Measurements from ENCODE around the gene PRPF31.

Gene PRPF31

DNA sequence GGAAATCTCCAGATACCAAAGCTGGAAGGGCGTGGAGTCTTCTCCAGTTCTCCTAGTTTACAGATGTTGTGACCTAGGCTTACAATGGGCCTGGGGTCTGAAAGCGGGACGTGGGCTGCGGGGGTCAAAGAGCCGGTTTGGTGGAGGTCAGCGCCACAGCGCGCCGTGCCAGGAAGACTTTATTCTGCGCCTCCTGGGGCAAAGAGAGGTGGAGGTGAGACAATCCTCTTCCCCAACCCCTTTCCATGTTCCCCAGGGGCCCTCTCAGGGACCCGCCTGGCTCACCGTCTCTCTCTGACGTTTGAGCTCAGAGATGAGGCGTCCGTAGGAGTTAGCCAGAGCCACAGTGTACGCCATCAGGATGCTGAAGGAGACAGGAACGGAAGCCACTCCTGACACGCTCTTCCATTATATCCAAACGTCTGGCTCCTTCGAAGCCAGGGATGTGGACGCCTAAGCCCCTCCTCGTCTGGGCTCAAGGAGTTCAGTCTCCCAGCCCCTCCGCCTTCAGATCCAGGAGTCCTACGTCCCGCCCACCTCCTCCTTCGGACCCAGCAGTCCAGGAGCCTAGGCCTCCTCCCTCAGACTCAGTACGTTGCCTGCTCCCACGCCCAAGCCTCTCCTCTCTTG, 44.7 kb downstream of the PRPF31 start:
- TF ChIP-seq, protein P1, sequence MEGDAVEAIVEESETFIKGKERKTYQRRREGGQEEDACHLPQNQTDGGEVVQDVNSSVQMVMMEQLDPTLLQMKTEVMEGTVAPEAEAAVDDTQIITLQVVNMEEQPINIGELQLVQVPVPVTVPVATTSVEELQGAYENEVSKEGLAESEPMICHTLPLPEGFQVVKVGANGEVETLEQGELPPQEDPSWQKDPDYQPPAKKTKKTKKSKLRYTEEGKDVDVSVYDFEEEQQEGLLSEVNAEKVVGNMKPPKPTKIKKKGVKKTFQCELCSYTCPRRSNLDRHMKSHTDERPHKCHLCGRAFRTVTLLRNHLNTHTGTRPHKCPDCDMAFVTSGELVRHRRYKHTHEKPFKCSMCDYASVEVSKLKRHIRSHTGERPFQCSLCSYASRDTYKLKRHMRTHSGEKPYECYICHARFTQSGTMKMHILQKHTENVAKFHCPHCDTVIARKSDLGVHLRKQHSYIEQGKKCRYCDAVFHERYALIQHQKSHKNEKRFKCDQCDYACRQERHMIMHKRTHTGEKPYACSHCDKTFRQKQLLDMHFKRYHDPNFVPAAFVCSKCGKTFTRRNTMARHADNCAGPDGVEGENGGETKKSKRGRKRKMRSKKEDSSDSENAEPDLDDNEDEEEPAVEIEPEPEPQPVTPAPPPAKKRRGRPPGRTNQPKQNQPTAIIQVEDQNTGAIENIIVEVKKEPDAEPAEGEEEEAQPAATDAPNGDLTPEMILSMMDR (IDR thresholded peaks at IDR 0.05; ENCODE audit: low read depth, low read length), result no peak
- H3K4me3 ChIP-seq (ENCODE audit: low read depth, low read length), result peak overlapping the region; percentile 73

DNA sequence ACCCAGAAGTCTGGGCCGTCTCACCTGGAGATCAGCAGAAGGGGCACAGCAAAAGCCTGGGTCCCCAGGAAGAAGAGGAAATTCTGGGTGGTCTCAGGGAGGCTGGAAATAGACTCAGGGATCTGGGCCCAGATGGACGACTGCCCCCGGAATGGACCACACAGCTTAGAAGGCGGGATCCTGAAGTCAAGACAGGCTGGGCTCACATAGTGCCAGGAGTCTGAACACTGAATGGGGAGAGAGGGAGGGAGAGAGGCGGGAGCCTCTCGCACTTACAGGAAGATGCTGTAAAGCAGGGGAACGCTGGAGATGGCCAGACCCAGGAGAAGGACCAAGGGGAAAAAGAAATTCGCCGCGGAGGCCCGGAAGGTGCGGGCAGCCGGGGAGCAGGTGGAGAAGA, 45.3 kb downstream of the PRPF31 start:
- H3K4me3 ChIP-seq (ENCODE audit: low read depth, low read length), result peak overlapping the region; percentile 73
- TF ChIP-seq, protein P1 (IDR thresholded peaks at IDR 0.05; ENCODE audit: low read depth, low read length), result no peak

DNA sequence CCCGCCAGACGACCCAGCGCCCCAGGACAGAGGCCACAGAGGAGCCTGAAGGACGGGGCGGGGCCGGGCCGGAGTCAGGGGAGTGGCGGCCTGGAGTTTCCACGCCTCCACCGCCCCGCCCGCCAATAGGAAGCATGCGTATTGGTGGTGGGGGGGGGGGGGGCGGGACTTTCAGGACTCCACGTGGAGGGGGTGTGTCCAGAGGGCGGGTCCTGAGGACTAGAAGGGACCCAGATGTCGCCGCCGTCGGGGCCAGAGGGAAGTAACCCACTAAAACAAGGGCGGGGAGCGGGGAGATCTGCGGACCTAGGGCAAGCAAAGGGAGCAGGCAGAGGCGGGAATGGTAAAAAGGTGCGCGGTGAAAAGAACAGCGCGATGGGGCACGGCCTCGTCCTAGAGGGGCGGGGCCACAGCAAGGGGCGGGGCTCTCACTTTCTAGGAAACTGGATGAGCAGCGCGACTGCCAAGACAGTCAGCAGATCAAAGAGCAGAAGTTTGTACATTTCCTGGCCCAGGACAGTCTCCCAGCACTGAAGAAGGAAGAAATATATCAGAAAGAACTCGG, 46.8 kb downstream of the PRPF31 start:
- peak overlapping the region; percentile 46 for H3K4me3 ChIP-seq (ENCODE audit: low read depth, low read length)
- TF ChIP-seq, protein P1 (IDR thresholded peaks at IDR 0.05; ENCODE audit: low read depth, low read length), result no peak

DNA sequence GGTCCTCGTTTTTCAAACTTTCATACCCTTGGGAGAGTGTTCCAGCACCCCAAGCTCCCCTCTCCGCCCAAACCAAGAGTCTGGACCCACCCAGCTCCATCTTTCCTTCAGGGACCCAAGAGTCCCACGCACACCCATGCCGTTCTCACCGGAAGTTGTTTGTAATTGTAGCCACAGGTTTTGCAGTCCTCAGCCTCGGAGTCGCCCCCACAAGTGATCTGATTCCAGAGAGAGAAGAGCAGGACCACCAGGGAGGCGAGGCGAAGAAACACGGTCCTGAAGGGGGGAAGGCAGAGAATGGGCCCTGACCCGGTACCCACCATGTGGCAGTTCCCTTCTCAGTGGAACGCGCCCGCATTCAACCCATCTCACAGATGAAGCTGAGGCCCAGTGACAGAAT, 47.3 kb downstream of the PRPF31 start:
- TF ChIP-seq, protein P1 (IDR thresholded peaks at IDR 0.05; ENCODE audit: low read depth, low read length), result no peak
- H3K4me3 ChIP-seq (ENCODE audit: low read depth, low read length), result no peak overlapping the region

DNA sequence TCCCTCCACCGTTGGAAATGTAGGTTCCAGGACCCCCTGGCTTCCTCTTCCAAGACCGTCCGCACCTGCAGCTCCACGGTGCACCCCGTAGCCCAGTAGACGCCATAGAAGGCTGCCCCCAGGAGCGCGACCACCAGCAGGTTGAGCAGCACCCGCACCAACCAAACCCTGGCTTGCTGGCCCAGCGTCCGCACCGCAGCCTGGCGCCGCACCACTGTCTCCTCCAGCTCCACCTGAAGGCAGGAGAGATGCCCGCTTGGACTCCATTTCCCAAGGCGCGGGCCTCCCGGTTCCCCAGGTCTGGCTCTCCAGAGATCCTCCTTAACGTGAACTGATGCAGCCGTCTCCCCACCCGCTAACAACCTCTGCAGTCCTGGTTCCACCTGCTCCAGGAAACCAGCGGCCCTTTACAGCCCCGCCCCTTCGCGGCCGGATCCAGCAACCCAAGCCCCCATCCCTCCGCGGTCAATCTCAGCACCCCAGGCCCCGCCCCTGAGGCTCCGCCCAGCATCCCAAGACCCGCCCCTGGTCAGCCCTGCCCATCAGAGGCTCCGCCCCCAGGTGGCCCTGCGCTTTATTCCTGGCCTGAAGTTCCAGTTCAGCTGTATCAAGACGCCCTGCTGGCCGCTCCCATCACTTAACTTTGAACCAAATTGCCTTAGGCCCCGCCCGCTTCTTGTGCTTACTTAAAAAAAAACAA, 49.0 kb downstream of the PRPF31 start:
- H3K4me3 ChIP-seq (ENCODE audit: low read depth, low read length), result no peak overlapping the region
- TF ChIP-seq, protein P1 (IDR thresholded peaks at IDR 0.05; ENCODE audit: low read depth, low read length), result no peak

DNA sequence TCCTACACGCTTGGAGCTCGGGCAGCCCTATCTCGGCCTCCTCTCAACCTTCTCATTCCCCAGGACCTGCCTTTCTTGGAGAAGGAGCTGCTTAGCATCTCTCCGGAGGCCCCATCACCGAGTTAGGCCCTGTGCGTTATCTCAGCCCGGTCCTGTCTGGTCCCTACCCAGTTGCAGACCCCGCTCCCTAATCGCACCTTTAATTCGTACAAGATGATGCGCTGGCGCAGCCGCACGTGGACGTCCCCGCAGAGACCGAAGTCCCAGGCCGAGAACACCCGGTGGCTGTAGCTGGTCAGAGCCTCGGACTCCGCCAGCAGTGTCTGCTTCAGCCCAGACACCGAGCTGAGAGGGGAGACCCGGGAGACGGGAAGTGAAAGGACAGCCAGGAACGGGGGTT, 49.7 kb downstream of the PRPF31 start:
- H3K4me3 ChIP-seq (ENCODE audit: low read depth, low read length), result no peak overlapping the region
- TF ChIP-seq, protein P1 (IDR thresholded peaks at IDR 0.05; ENCODE audit: low read depth, low read length), result no peak
